Stimulated activated naive CD8-positive, alpha-beta T cell treated with anti-CD3 and anti-CD28 coated beads, Interleukin-15, amount 100 ng/mL, for 72 hours (primary cell): ENCODE data around the gene SPOCK2.

ENCODE experiments used
- ATAC-seq: fragments of 150-1000 bp; cut with Tn5 transposase; 2 replicates; pipeline ENCODE4 v1.10.0; 2021; ENCODE audit warnings: mild to moderate bottlenecking, moderate library complexity
- DNase-seq, 2 donors: peaks; one replicate each; pipeline ENCODE4 v3.0.0; 2021 to 2022
- H3K27ac Mint-ChIP-seq, 2 donors: one replicate each; pipeline ENCODE4 v1.8.0; 2022; ENCODE audit warnings: mild to moderate bottlenecking in 2 of 2, mixed read lengths in 2 of 2, moderate library complexity in 2 of 2
- H3K27me3 Mint-ChIP-seq: one replicate; pipeline ENCODE4 v1.8.0; 2022; ENCODE audit warnings: mixed read lengths
- H3K4me1 Mint-ChIP-seq: one replicate; pipeline ENCODE4 v1.8.0; 2022; ENCODE audit warnings: mild to moderate bottlenecking, mixed read lengths
- H3K4me3 Mint-ChIP-seq, 2 donors: one replicate each; pipeline ENCODE4 v1.8.0; 2022; ENCODE audit warnings: mild to moderate bottlenecking in 2 of 2, mixed read lengths in 2 of 2, moderate library complexity in 1 of 2
- H3K9me3 Mint-ChIP-seq, 2 donors: one replicate each; pipeline ENCODE4 v1.8.0; 2022; ENCODE audit warnings: mixed read lengths in 2 of 2

Gene SPOCK2

DNA sequence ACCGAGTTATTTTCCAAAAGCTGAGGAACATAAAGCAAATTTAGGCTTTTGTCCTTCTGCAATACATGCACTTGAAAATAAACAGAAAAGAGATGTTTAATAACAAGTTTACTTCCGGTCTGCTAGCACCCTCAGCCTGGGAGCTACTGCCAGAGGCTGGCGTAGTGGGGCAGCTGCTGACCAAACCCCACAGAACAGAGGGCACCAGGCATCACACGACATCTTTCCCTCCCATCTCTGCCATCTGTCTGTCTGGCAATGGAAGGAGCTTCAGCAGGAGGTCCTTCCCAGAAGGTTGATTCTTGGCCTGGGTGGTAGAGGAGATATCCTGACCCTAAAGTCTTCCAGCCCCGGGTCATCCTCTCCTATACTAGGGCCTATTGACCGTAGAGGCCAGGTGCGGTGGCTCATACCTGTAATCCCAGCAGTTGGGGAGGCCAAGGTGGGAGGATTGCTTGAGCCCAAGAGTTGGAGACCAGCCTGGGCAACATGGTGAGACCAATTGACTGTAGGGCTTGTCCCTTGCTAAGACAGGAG lies 76.3 kb downstream of the SPOCK2 start:
- Mint-ChIP-seq H3K4me3 (no peak overlapping the region), H3K27me3 (no peaks in the 10 kb centered on the region), H3K9me3 (no peaks in the 10 kb centered on the region), H3K27ac (no peak overlapping the region), H3K4me1 (no peaks in the 10 kb centered on the region)
- no peak for ATAC-seq
- no peak for DNase-seq

DNA sequence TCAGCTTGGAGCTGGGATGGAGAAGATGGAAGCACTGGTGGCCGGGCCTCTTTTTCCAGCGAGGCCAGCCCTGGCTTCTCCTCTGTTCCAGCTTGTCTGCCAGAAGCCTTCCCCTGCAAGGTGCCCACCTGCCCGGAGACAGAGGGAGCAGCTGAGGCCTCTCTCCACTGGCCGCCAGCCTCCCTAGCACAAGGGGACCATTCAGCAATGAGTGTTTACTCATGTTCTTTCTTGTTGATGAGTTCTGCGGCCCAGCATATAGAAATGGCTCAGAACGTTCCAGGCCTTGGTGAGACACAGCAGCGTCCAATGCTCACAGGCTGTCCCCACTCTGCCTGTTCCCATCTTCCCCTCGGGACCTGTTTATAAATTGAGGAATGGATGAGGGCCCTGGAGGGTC lies 76.9 kb downstream of the SPOCK2 start:
- Mint-ChIP-seq H3K27ac (no peak overlapping the region), H3K4me1 (no peaks in the 10 kb centered on the region), H3K9me3 (no peaks in the 10 kb centered on the region), H3K27me3 (no peaks in the 10 kb centered on the region), H3K4me3 (no peak overlapping the region)
- DNase-seq (no peak), ATAC-seq (no peak)

DNA sequence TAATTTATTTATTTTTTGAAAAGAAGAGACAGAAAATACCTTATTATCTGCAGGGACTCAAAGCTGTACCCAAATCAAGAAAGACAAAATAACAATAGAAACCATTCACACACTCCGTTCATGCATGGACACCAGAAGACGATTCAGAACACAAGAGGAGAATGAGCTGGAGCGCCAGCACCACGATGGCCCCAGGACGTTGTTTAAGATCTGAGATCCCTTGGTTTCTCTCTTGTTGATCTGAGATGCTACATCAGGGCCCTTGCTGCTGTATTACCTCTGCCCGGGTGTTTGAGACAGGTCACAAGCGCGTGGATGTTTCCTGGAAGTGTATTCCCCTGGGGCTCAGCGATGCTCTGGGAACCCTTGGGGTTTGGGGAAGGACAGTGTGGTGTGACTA lies 77.3 kb downstream of the SPOCK2 start:
- no peak for DNase-seq
- Mint-ChIP-seq H3K9me3 (no peaks in the 10 kb centered on the region), H3K27ac (peak overlapping the region in 1 of 2 donors; percentile 30), H3K27me3 (no peaks in the 10 kb centered on the region), H3K4me1 (no peaks in the 10 kb centered on the region), H3K4me3 (no peak overlapping the region)
- no peak for ATAC-seq

DNA sequence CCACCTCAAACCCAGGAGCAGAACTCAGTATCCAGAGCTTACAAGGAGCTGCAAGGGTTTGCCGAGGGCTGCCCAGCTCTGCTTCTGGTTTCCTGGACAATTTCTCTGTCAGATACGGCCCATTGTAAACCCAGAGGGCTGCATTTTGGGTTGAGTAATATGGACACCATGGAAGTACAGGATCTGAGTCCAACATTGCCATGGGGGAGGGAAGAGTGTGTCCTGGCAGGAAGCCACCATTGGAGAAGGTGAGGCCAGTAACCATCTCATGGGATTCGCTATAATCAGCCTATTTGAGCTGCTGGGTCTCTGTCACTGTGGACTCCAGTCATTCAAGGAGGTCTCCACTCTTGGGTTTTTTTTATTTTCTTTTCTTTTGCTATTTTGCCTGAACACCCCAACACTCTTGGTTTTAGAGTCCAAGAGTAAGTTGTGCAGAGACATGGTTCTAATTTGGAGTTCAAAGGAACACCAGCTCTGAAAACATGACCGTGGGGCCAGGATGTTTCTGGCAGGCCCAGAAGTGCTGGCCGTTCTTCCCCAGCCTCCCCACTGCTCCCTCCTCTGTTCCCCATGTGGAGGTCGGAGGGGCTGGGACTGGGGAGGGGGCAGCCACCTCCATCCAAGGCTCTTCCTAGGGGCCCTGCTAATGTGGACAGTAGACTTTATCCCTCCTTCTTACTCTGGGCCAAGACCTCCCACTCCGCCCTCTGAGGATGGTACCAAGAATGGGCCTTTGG lies 77.9 kb downstream of the SPOCK2 start:
- Mint-ChIP-seq H3K9me3 (no peaks in the 10 kb centered on the region), H3K4me1 (no peaks in the 10 kb centered on the region), H3K27ac (peak overlapping the region in 1 of 2 donors; percentile 30), H3K27me3 (no peaks in the 10 kb centered on the region), H3K4me3 (no peak overlapping the region)
- no peak for ATAC-seq
- DNase-seq = no peak

DNA sequence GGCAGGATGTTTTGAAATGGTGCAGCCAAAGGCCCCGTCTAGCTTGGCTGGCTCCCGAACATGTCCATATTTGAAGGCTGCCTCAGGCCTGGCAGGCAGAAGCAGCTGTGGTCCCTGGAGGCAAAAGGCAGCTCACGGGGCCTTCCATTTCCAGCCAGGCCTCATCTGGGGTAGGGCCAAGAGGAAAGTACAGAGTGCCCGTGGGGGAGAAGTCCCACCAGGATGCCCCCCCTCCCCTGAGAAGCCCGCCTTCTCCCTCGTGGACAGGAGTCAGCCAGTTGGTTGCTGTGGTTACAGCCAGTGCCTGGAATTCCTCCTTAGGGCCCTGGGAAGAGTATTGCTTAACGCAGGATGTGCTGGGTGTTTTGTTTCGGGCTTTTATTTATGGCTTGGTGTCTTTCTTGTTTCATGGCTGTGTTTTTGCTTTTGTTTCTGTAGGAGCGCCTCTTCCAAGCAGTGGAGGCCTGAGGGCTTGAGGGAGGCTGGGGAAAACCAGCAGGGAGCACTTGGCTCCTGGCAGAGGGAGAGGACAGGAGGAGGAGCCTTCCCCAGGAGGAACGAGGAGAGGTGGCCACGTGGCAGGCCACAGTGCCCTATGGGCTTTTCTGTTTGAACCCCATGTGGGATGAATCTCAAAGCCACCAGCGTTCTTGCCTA lies 78.8 kb downstream of the SPOCK2 start:
- ATAC-seq (no peak), DNase-seq (no peak)
- H3K27me3 Mint-ChIP-seq = no peaks in the 10 kb centered on the region
- no peak overlapping the region for H3K4me3 Mint-ChIP-seq
- H3K27ac Mint-ChIP-seq = peak overlapping the region in 1 of 2 donors; percentile 88
- H3K9me3 Mint-ChIP-seq = no peaks in the 10 kb centered on the region
- no peaks in the 10 kb centered on the region for H3K4me1 Mint-ChIP-seq

DNA sequence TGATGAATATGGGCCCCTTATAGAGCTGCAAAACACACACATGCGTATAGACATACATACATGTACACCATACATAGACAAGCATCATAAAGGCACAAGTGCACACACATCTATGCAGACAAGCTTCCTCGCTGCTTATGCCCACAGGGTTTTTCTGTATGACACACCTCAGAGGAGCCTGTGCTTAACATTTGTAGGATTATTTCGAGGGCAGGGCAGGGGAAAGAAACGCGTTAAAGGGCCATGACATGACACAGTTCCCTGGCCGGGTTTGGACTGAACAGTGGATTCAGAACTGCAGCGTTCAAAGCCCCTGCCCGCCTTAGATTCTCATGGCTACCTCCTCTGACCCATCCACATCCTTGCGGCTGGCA lies 79.3 kb downstream of the SPOCK2 start:
- Mint-ChIP-seq H3K27me3 (no peaks in the 10 kb centered on the region), H3K9me3 (no peaks in the 10 kb centered on the region), H3K4me3 (no peak overlapping the region), H3K27ac (no peak overlapping the region), H3K4me1 (no peaks in the 10 kb centered on the region)
- ATAC-seq = no peak
- no peak for DNase-seq
